Ovary (tissue), 9 donors: ENCODE data around the gene PRKD1. TPM values are rescaled to one million over a fixed set of nuclear protein-coding genes. Genes with fewer than 3 reads are reported as not detected.
A peak's percentile ranks its signal among the peaks of the same experiment; 100 is the strongest.

ENCODE experiments used
- DNase-seq, 5 donors: peaks; one replicate each; pipeline ENCODE4 v3.0.0-alpha.2; 2019 to 2020
- H3K27ac ChIP-seq, 2 donors: fragments of 200-600 bp; one replicate each; pipeline versions ENCODE4 v1.5.1 to v1.8.0; 2019 to 2022
- H3K27me3 ChIP-seq: fragments of 200-600 bp; one replicate; pipeline ENCODE4 v1.8.0; 2022
- H3K36me3 ChIP-seq: fragments of 200-600 bp; sonication (generic); one replicate; pipeline ENCODE4 v1.5.1; 2019
- H3K4me1 ChIP-seq: one replicate; pipeline ENCODE4 v1.8.1; 2013; ENCODE audit warnings: mild to moderate bottlenecking, moderate library complexity; ENCODE audit not compliant: insufficient read depth
- H3K4me3 ChIP-seq: fragments of 200-600 bp; sonication (generic); one replicate; pipeline ENCODE4 v1.5.1; 2017
- H3K9me3 ChIP-seq, 2 donors: fragments of 200-600 bp in 1 of 2; sonication (generic) in 1 of 2; one replicate each; pipeline versions ENCODE4 v1.5.1 to v1.8.1; 2013 to 2019; ENCODE audit warnings: mild to moderate bottlenecking in 1 of 2, moderate library complexity in 1 of 2
- EP300 ChIP-seq: sonication (generic); formaldehyde crosslinking; IDR thresholded peaks from one replicate; pipeline ENCODE4 v1.6.1; 2017; ENCODE audit warnings: antibody characterized with exemption
- POLR2A ChIP-seq: fragments of 450-650 bp; IDR thresholded peaks from one replicate; pipeline ENCODE4 v1.6.1; 2017; ENCODE audit warnings: antibody characterized with exemption, mild to moderate bottlenecking, moderate library complexity
- WGBS, 3 donors: extraction: QIAGEN DNeasy Blood & Tissue Kit in 1 of 3; methylation state at CpG; one replicate each; pipeline versions ENCODE4 v1.1.5 to v1.1.7; 2013 to 2017; 5-methylcytosine and 5-hydroxymethylcytosine counted together
- intact Hi-C, 4 donors: fragments of 100-400 bp; cut with DNase I; formaldehyde crosslinking; loops; one replicate each; pipeline versions ENCODE4 v1.11.0 to v1.15.1; 2022 to 2023
- polyA plus RNA-seq, 2 donors: library from polyadenylated mRNA; stranded (reverse); fragments of 200-250 nt in 1 of 2; fragments of 350-450 nt in 1 of 2; fragmentation: Illumina TruSeq in 1 of 2; extraction: RNeasy Lipid Tissue Mini Kit (QIAGEN cat#74804) in 1 of 2; gene quantifications; one replicate each; pipeline ENCODE4 v1.2.3, GENCODE V29; 2013 to 2014
- total RNA-seq, 7 donors: library from RNA; depleted of rRNA in 2 of 7; stranded (reverse); fragments of >200 nt in 2 of 7; fragmentation: NEBNext Ultra II Directional in 3 of 7; extraction: Animal tissue kit (Norgen Biotek cat#: 25700) in 3 of 7; gene quantifications; one replicate each; pipeline versions ENCODE4 v1.1.0 to v1.2.4, GENCODE V29; 2016 to 2023
- TF ChIP-seq, protein P1 (sequence below), 3 donors: fragments of 450-650 bp in 2 of 3; fragments of 200-600 bp in 1 of 3; IDR thresholded peaks; one replicate each; pipeline versions ENCODE4 v1.5.1 to v1.8.0; 2016 to 2022; ENCODE audit warnings: antibody characterized with exemption in 3 of 3, mild to moderate bottlenecking in 1 of 3
- donor health status: DM: no; HTN: no; CAD: no; lungs with moderate emphysema.
- donor health status: DM: no; HTN: no; CAD: no.
- donor health status: Bipolar disorder and iron deficiency.
- donor health status: DM: yes; HTN: yes; CAD: no.
- donor health status: DM: no; HTN: no; CAD: no.
- donor health status: DM: yes; HTN: yes; CAD: no.

The PRKD1 gene
- total and polyA plus RNA-seq, 9 donors: 7.7 to 39.9 (median 21.6) TPM

GRCh38 chr14:29815016-29815674 is 112.5 kb downstream of the PRKD1 start:
- Histone ChIP-seq H3K4me1 (peaks cover 4% of the 10 kb centered on the region), H3K27ac (no peak overlapping the region), H3K4me3 (no peak overlapping the region), H3K36me3 (no peaks in the 10 kb centered on the region), H3K9me3 (no peaks in the 10 kb centered on the region), H3K27me3 (no peaks in the 10 kb centered on the region)
- TF ChIP-seq POLR2A (no peak), EP300 (no peak)
- TF ChIP-seq, protein P1, sequence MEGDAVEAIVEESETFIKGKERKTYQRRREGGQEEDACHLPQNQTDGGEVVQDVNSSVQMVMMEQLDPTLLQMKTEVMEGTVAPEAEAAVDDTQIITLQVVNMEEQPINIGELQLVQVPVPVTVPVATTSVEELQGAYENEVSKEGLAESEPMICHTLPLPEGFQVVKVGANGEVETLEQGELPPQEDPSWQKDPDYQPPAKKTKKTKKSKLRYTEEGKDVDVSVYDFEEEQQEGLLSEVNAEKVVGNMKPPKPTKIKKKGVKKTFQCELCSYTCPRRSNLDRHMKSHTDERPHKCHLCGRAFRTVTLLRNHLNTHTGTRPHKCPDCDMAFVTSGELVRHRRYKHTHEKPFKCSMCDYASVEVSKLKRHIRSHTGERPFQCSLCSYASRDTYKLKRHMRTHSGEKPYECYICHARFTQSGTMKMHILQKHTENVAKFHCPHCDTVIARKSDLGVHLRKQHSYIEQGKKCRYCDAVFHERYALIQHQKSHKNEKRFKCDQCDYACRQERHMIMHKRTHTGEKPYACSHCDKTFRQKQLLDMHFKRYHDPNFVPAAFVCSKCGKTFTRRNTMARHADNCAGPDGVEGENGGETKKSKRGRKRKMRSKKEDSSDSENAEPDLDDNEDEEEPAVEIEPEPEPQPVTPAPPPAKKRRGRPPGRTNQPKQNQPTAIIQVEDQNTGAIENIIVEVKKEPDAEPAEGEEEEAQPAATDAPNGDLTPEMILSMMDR (IDR thresholded peaks at IDR 0.05): no peak
- 65 to 80% (median 74%) methylated on average over 4 of the region's 4 CpGs for WGBS, 3 donors
- intact Hi-C loops: no loop called here
- DNase-seq: no peak

GRCh38 chr14:29814156-29815015 is 113.3 kb downstream of the PRKD1 start:
- intact Hi-C loops: no loop called here
- Histone ChIP-seq H3K4me3 (no peak overlapping the region), H3K27me3 (no peaks in the 10 kb centered on the region), H3K4me1 (peaks cover 4% of the 10 kb centered on the region), H3K27ac (no peak overlapping the region), H3K36me3 (no peaks in the 10 kb centered on the region), H3K9me3 (no peaks in the 10 kb centered on the region)
- TF ChIP-seq POLR2A (no peak), EP300 (no peak)
- TF ChIP-seq, protein P1 (IDR thresholded peaks at IDR 0.05): no peak
- peak; percentile 51 to 85 (median 74) for DNase-seq
- 50 to 54% (median 52%) methylated on average over 6 of the region's 6 CpGs for WGBS, 3 donors

- Histone ChIP-seq H3K27ac (no peak overlapping the region), H3K9me3 (no peaks in the 10 kb centered on the region), H3K27me3 (no peaks in the 10 kb centered on the region), H3K4me3 (no peak overlapping the region), H3K4me1 (peaks cover 2% of the 10 kb centered on the region), H3K36me3 (no peaks in the 10 kb centered on the region)
- TF ChIP-seq EP300: no peak
- TF ChIP-seq POLR2A: no peak
- TF ChIP-seq, protein P1 (IDR thresholded peaks at IDR 0.05): no peak
- intact Hi-C loops: no loop called here
- DNase-seq: no peak
These were observed 117.0 kb downstream of the PRKD1 start for GRCh38 chr14:29810682-29811081.

DNA sequence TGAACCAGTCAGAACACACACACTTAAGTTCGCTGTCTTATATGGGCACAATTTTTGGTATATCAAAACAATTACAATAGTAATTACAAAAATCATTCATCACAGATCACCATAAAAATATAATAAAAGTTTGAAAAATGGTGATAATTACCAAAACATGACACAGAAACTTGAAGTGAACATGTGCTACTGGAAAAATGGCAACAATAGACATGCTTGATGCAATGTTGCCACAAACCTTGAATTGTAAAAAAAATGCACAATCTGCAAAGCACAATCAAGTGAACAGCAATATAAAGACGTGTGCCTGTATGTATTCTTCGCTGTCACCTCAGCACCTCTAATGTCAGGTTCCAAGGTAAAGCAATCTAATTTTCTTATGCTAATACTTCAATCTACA is 117.6 kb downstream of the PRKD1 start:
- Histone ChIP-seq H3K9me3 (no peaks in the 10 kb centered on the region), H3K4me1 (peaks cover 2% of the 10 kb centered on the region), H3K4me3 (no peak overlapping the region), H3K27ac (no peak overlapping the region), H3K27me3 (no peaks in the 10 kb centered on the region), H3K36me3 (no peaks in the 10 kb centered on the region)
- 91 to 94% (median 93%) methylated on average over 3 of the region's 3 CpGs for WGBS, 3 donors
- DNase-seq: no peak
- TF ChIP-seq POLR2A (no peak), EP300 (no peak)
- TF ChIP-seq, protein P1 (IDR thresholded peaks at IDR 0.05): no peak
- intact Hi-C loops: no loop called here
